ENCODE measurements around the gene MYOF. TPM values are rescaled to one million over a fixed set of nuclear protein-coding genes. Genes with fewer than 3 reads are reported as not detected.

Gene MYOF
- total RNA-seq, 1 experiment from 2014 or later = 376 TPM

- Histone ChIP-seq H3K4me1 (ENCODE audit: control insufficient read depth, insufficient read depth, low read length) (0 out of 2 replicates have a peak, but pooled peaks cover 3% of the 10 kb centered on the region), H3K27me3 (ENCODE audit: control insufficient read depth, insufficient read depth, low read length) (no peaks in the 10 kb centered on the region), H3K36me3 (ENCODE audit: control insufficient read depth, insufficient read depth, low read length) (peaks cover 56% of the 10 kb centered on the region), H3K27ac (ENCODE audit: low read length) (0 out of 2 replicates have a peak overlapping the region, but pooled peaks have one; percentile 4), H3K9me3 (ENCODE audit: control insufficient read depth, insufficient read depth, low read depth, low read length) (no peaks in the 10 kb centered on the region), H3K4me3 (ENCODE audit: low read depth in 2 of 2, low read length in 2 of 2) (no peak overlapping the region)
- BruUV-seq (replicated peaks) = no TSS peak
- DNase-seq (ENCODE audit: low read depth, low spot score) (no peak), ATAC-seq (no peak)
- intact Hi-C loops (cut with micrococcal nuclease; ENCODE audit: unreplicated experiment) (no loop called here), in situ Hi-C loops (cut with HindIII; ENCODE audit: low pct_unique_long_range_greater_than_20kb, low sequenced_read_pairs) (no loop called here)
- CTCF ChIA-PET = no interaction called here
- POLR2A ChIA-PET = no interaction called here
- TF ChIP-seq REST (IDR thresholded peaks at IDR 0.05; ENCODE audit: insufficient read depth in 1 of 2, low read depth in 2 of 2, low read length in 1 of 2) (no peak), TCF7L2 (IDR thresholded peaks at IDR 0.05; ENCODE audit: low read depth, low read length) (no peak), POLR2AphosphoS5 (IDR thresholded peaks at IDR 0.05; ENCODE audit: low read depth, low read length) (no peak), SIN3A (IDR thresholded peaks at IDR 0.05; ENCODE audit: borderline replicate concordance, insufficient read depth, low read depth, low read length) (no peak), CTCF (IDR thresholded peaks at IDR 0.05) (no peak)
Measured at GRCh38 chr10:93404048-93404354, 78.1 kb downstream of the MYOF start.

- no peaks in the 10 kb centered on the region for H3K9me3 ChIP-seq (ENCODE audit: control insufficient read depth, insufficient read depth, low read depth, low read length)
- TF ChIP-seq POLR2AphosphoS5 (IDR thresholded peaks at IDR 0.05; ENCODE audit: low read depth, low read length) (no peak), SIN3A (IDR thresholded peaks at IDR 0.05; ENCODE audit: borderline replicate concordance, insufficient read depth, low read depth, low read length) (no peak), REST (IDR thresholded peaks at IDR 0.05; ENCODE audit: insufficient read depth in 1 of 2, low read depth in 2 of 2, low read length in 1 of 2) (no peak), CTCF (IDR thresholded peaks at IDR 0.05) (no peak), TCF7L2 (IDR thresholded peaks at IDR 0.05; ENCODE audit: low read depth, low read length) (no peak)
- H3K27ac ChIP-seq (ENCODE audit: low read length) = peak overlapping the region; percentile 29
- peaks cover 60% of the 10 kb centered on the region for H3K36me3 ChIP-seq (ENCODE audit: control insufficient read depth, insufficient read depth, low read length)
- BruUV-seq (replicated peaks) = no TSS peak
- no peak for ATAC-seq
- DNase-seq (ENCODE audit: low read depth, low spot score) = no peak
- H3K4me3 ChIP-seq (ENCODE audit: low read depth in 2 of 2, low read length in 2 of 2) = no peak overlapping the region
- intact Hi-C loops (cut with micrococcal nuclease; ENCODE audit: unreplicated experiment) (no loop called here), in situ Hi-C loops (cut with HindIII; ENCODE audit: low pct_unique_long_range_greater_than_20kb, low sequenced_read_pairs) (no loop called here)
- 0 out of 2 replicates have a peak, but pooled peaks cover 3% of the 10 kb centered on the region for H3K4me1 ChIP-seq (ENCODE audit: control insufficient read depth, insufficient read depth, low read length)
- CTCF ChIA-PET = interaction anchor here (0.6 kb wide), 1 partner anchor 91 kb away, joined by 3 read pairs; no protein-coding TSS in a partner anchor
- H3K27me3 ChIP-seq (ENCODE audit: control insufficient read depth, insufficient read depth, low read length) = no peaks in the 10 kb centered on the region
- POLR2A ChIA-PET = interaction anchor here (0.6 kb wide), 1 partner anchor 57 kb away, joined by 10 read pairs; no protein-coding TSS in a partner anchor
Measured at GRCh38 chr10:93403152-93404047, 78.7 kb downstream of the MYOF start.
